GM18498 (cell line): ENCODE results near the gene ATP10A.

Experiments
- ATAC-seq: cut with Tn5 transposase; IDR thresholded peaks from one replicate; pipeline ENCODE4 v1.9.1; 2021; ENCODE audit warnings: mild to moderate bottlenecking, moderate library complexity; ENCODE audit not compliant: unreplicated experiment

Gene ATP10A

GRCh38 chr15:25742776-25743547 is 120.2 kb downstream of the ATP10A start:
- no peak for ATAC-seq

GRCh38 chr15:25742041-25742730 is 120.9 kb downstream of the ATP10A start:
- no peak for ATAC-seq

- no peak for ATAC-seq
These were observed 121.9 kb downstream of the ATP10A start for GRCh38 chr15:25741256-25741580.

- no peak for ATAC-seq
These were observed 122.5 kb downstream of the ATP10A start for GRCh38 chr15:25740383-25741255.

GRCh38 chr15:25739687-25740121 is 123.4 kb downstream of the ATP10A start:
- ATAC-seq: no peak

GRCh38 chr15:25738171-25738965 is 124.8 kb downstream of the ATP10A start:
- ATAC-seq: no peak

GRCh38 chr15:25737218-25737643 is 125.9 kb downstream of the ATP10A start:
- ATAC-seq: no peak

GRCh38 chr15:25736461-25736860 is 126.7 kb downstream of the ATP10A start:
- no peak for ATAC-seq

- ATAC-seq: no peak
These were observed 127.4 kb downstream of the ATP10A start for GRCh38 chr15:25735550-25736384.

GRCh38 chr15:25734680-25735355 is 128.3 kb downstream of the ATP10A start:
- ATAC-seq: no peak

- no peak for ATAC-seq
These were observed 129.1 kb downstream of the ATP10A start for GRCh38 chr15:25733856-25734679.

- no peak for ATAC-seq
These were observed 129.9 kb downstream of the ATP10A start for GRCh38 chr15:25733036-25733855.

GRCh38 chr15:25732191-25732590 is 130.9 kb downstream of the ATP10A start:
- ATAC-seq: no peak

- ATAC-seq: no peak
These were observed 131.7 kb downstream of the ATP10A start for GRCh38 chr15:25731411-25731810.

- ATAC-seq: no peak
These were observed 132.2 kb downstream of the ATP10A start for GRCh38 chr15:25730918-25731317.

GRCh38 chr15:25728816-25729215 is 134.3 kb downstream of the ATP10A start:
- ATAC-seq: no peak

- ATAC-seq: no peak
These were observed 135.1 kb downstream of the ATP10A start for GRCh38 chr15:25727867-25728600.
